Left ventricle myocardium superior (tissue), 1 donor: ENCODE results near the gene LTBP2. TPM values are rescaled to one million over a fixed set of nuclear protein-coding genes. Genes with fewer than 3 reads are reported as not detected.
A peak's percentile ranks its signal among the peaks of the same experiment; 100 is the strongest.

Source experiments
- ATAC-seq: fragments of 200-7000 bp; cut with Tn5 transposase; one replicate; pipeline ENCODE4 v1.9.1; 2020; ENCODE audit warnings: mild to moderate bottlenecking, moderate library complexity
- DNase-seq: peaks from one replicate; pipeline ENCODE4 v3.0.0-alpha.2; 2020
- intact Hi-C: fragments of 100-400 bp; cut with micrococcal nuclease; formaldehyde crosslinking; loops from one replicate; pipeline ENCODE4 v1.11.0; 2022
- long read RNA-seq: library from polyadenylated mRNA; unstranded; transcript quantifications from one replicate; pipeline ENCODE4 v2.0.0, GENCODE V29; 2021
- total RNA-seq: library from RNA; stranded (reverse); fragmentation: NEBNext Ultra II Directional; extraction: Animal tissue kit (Norgen Biotek cat#: 25700); gene quantifications from one replicate; pipeline ENCODE4 v1.2.1, GENCODE V29; 2021
- donor health status: DM: no; HTN: yes; CAD: no; lungs with severe emphysema.

LTBP2 gene
- total RNA-seq, result 16.0 TPM
- long read RNA-seq, partial matches to known transcripts, result 8 of 14 reads
- long read RNA-seq, other reads (novel, unspliced or antisense), result 4 of 14 reads

DNA sequence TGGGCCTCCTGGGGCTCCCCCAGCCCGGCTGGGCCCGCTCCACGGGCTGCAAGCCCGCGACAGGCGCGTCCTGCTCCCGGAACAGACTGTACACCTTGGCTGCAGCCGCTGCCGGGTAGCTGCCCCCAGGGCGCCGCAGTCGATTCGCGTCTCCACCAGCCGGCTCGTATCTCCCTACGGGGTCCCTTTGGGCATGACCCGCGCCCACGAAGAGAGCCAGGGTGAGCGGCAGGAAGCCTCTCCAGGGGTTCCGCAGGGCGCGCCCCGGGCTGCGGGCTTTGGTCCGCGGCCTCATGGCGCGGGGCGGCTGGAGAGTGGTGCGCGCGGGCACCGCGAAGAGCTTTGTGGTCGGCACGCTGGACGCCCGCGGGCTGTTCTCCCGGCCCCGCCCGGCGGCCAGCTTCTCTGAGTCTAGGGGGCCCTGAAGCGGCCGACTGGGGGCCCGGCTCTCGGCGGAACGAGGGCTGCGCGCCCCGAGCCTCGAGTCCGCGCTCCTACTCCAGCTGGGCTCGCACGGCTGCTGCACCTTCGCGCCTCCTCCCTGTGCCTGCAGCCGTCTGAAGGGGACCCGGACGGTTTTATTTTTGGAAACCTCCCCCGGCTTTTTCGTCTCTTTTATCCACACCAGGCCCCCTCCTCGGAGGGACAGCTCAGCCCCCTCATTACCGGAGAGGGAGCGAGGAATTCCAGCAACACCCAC lies at the start of gene LTBP2:
TSS of gene LTBP2 (minus strand) at position 588 of the 700 bp plus-strand sequence. CDS start at position 295, 293 bp downstream.
- DNase-seq (peak; percentile 61), ATAC-seq (peak; percentile 47)
- intact Hi-C loops, result no loop called here

DNA sequence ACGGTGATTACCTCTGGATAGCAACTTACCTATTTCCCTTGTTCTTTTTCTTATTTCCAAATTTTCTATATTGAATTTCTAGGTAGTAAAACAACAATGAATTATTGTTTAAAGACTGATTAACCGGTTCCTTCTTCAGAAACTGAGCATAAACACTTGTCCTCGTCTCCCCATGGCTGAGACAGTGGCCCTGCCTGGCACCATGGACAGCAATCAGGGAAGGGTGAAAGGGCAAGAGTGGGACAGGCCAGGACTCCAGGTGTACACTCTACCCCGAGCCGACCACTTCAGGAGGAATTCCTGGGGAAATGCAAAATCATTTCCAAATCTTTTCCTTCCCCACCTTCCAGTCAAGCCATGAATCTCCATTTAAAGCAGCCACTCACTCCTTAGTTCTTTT lies 48.8 kb upstream of the LTBP2 start:
- DNase-seq, result no peak
- intact Hi-C loops, result no loop called here
- ATAC-seq, result no peak

DNA sequence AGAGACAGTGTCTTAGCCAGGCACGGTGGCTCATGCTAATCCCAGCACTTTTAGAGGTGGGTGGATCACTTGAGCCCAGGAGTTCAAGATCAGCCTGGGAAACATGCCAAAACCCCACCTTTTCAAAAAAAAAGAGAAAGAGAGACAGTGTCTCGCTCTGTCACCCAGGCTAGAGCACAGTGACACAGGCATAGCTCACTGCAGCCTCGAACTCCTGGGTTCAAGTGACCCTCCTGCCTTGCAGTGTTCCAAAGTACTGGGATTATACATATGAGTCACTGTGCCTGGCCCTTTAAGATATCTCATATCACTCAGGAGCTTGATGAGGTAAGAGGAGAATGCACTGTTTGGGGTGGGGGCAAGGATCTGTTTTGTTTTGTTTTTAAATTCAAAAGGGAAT lies 48.1 kb upstream of the LTBP2 start:
- intact Hi-C loops, result no loop called here
- DNase-seq, result no peak
- no peak for ATAC-seq

DNA sequence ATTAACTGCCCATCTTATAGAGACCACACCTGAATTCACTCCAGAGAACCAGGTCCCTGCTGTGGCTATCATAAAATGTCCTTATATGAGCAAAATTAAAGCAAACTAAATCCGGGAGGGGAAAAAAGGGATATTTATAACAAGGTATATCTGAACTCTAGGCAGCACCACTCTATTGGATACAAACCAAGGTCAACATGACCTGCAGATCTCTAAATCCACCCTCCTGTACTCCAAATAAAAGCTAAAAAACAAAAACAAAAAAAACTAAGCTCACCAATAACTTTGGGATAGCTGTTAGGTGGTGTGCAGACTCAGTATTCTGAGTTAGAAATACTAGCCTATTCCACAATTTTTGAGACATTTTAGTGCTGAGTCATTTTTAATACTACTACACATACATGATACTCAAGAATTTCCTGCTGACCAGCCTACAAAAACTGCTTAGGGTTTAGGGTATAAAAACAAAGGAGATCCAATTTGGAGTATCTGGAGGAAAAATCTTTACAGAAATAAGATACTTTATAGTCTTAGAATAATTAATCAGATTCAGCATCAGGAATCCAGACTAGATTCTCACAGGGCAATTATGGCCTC lies 46.6 kb upstream of the LTBP2 start:
- DNase-seq (no peak), ATAC-seq (no peak)
- intact Hi-C loops, result no loop called here

DNA sequence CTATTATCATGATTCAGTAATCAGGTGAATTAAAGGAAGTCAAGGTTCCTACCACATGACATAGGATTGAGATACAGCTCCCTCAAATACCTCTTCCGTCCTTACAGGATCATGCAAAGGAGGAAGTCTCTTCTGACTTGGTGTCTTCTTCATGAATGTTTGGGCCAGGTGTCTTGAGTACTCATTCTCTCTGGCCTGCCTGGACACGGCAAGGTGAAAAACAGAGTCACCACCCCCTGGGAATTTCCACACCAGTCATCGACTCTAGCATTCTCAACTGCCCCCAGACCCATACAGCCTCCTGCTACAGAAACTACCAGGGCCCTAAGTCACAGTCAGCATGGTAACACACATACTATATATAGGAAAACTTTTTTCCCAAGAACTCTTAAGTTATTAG lies 44.9 kb upstream of the LTBP2 start:
- intact Hi-C loops, result no loop called here
- ATAC-seq, result no peak
- DNase-seq, result no peak

DNA sequence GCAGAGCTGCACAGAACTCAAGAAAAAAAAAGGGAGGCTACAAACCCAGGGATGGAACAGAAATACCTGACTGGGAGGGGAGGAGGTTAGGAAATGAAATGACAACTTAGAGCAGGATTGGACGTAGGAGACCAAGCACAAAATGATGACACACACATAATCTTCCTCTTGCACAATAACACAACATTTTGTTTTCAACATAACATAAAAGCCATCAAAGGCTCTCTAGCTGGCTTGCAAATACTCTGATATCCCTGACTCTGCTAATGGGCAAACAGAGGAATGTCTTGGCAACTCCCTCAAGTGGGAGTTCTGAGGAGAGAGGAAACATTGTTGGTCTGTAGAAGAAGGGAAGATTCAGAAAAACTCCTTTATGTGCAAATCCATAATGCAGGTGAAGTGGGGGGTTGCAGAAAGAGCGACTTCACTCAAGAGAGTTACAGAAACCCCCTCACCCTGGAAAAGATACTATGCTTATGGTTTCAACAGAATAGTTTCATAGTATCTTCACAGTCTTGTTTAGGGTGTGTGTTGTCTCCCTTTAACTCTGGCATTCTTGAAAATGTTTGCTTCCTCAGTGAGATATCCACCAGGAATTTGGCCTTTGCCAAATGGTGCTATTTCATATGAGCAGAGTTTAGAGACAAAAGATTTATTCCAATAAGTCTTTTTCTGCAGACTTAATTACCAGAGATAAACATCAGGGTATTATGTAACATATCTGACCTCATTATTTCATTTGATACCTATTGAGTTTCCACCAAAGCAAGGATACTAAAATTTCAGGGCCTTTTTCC lies 43.8 kb upstream of the LTBP2 start:
- ATAC-seq (no peak), DNase-seq (no peak)
- intact Hi-C loops, result no loop called here

DNA sequence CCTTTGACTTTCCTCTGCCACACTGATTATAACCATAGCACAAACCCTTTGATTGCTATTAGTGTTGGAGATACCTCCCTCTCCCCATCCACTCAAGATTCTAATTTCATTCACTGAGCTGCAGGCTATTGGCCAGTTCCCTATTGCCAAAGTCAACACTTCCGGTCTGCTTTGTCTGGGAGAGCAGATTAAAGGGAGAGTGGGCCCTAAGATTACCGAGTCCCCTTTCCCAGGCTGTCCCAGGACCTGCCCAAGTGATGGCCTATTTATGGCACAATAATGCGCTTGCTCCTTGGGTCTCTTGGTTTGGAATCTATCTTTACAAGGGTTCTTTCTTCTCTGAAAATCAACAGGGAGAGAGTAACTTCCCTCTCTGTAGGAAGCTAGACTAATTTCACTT lies 42.9 kb upstream of the LTBP2 start:
- no peak for ATAC-seq
- intact Hi-C loops, result no loop called here

DNA sequence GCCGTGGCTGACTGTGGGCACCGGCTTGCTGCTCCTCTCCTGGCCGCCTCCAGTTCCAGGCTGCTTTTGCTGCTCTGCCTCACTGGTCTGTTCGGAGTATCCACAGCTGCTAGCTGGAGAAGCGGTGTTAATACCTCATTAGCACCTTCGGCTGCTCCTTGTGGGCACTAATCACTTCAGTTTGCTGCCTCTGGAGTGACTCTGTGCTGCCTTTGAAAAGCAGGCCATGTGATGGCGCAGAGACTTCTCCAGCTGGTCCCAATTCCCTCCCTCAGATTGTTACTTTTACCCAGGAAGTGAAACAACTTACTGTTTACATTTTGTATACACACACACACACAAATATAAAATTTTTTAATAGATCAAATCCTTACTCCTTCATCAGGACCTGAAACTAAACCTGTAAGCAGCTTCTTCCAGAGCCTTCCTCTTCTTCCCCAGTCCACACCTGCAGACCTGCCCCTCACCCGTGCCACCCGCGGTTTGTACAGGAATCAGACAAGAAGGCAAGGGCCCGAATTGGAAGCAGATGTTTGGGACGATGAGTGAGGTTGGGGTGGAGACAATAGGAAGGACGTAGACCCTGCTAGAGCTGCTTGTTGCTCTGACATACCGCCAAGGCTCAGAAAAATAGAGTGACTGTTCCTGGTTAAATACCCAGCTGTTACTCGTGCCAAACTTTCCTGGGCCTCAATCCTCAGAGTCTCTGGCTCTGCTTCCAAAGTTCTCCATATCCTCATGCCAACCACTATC lies 41.5 kb upstream of the LTBP2 start:
- DNase-seq, result no peak
- intact Hi-C loops, result no loop called here
- no peak for ATAC-seq

More for the DNA sequence above, 42.9 kb upstream of the LTBP2 start:
- no peak for DNase-seq

DNA sequence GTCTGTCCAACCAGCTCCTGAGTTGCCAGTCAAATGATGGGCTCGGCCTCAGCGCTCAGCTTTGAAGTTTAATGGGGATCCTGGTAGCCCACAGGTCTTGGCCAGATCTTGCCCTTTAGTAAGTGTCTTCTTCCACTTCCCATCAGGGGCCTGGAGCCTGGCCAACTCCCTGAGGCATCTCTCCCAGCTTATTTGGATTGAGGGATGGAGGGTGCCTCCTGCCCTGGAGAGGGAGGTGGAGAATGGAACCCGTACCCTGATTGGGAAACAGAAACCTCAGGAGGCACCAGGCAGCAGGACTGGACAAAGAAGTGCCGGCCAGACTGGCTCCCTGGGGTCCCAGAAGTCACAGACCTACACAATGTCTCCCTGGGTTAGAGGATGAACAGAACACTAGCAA lies 40.5 kb upstream of the LTBP2 start:
- DNase-seq (peak; percentile 32), ATAC-seq (no peak)
- intact Hi-C loops, result no loop called here

DNA sequence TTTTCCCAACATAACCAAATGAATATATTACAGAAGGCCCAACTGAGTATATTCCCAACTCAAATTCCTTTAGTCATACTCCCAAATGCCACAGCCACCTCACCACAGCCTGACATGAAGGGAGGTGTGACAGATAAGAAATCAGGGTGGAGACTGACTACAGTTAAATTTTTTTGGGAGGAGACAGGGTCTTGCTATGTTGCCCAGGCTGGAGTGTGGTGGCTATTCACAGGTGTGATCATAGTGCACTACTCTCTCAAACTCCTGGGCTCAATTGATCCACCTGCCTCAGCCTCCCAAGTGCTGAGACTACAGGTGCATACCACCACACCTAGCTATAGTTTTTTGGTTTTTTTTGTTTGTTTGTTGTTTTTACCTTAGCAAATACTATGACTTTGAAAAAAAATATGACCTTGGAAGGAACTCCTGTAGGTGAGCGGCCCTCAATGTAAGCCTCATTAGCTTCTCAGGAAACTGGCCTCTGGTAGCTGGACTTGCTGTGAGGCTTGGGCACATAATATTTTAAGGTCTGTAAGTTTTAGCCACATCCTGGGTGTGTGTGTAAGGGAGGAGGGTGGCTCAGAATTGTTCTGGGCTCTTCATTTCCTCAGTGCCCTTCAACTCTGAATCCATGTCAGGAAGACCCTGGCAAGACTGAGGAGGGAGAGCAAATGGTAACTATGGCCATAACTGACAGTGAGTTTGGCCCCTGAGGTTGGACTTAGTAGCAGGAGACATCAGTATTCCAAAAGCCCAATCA lies 39.1 kb upstream of the LTBP2 start:
- ATAC-seq (no peak), DNase-seq (no peak)
- intact Hi-C loops, result no loop called here

DNA sequence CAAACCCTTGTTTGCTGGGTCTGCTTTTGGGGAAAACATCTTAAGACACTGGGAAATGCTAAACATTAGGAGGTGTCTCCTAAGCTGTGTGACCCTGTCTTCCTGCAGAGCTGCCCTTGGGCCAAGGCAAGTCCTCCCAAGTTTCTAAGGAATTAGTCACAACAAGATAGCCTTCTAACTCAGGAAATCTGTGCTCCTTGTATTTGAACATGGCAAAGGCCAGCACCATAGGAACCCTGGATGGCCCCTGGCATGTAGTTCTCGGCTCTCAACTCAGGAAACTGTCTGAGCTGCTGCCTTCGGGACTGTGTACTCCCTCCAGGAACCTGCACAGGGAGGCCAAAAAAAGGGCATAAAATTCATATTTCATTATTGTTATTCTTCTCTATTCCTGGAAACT lies 37.6 kb upstream of the LTBP2 start:
- ATAC-seq, result no peak
- intact Hi-C loops, result no loop called here
- no peak for DNase-seq

DNA sequence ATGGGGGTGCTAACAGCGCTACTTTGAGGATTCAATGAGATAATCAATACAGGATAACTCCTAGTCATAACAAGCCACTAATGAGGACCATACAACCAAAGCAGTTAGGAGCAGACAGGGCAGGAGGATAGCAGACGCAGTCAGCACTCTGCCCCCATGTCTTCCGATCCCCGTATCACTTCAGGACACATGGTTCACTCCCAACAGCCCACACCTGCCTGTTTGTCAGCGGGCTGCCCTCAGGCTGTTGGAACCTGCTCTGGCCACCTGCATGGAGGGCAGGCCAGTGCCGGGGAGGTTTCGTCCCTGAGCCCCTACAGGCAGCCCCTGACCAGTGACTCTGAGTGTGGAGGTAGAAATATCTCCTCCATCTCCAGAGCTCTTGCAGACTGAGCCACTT lies 37.1 kb upstream of the LTBP2 start:
- intact Hi-C loops, result no loop called here
- ATAC-seq (no peak), DNase-seq (no peak)

DNA sequence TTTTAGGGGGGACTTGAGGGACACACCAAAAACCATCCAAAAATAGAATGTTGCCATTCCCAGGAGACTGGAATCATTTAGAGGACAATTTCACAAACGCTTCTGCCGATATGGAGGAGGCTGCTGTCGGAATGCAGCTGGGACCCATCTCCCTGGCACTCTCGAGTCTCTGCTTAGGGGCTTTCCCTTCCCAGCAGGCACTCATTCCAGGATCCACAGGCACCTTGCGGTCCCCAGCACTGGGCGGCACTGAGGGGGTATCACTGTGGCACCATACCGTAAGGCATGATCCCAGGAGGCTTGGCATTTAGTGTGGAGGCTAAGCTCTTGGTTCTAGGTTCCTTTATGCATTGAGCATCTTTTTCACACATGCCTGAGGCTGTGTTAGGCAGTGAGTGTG lies 36.6 kb upstream of the LTBP2 start:
- DNase-seq (no peak), ATAC-seq (no peak)
- intact Hi-C loops, result no loop called here

DNA sequence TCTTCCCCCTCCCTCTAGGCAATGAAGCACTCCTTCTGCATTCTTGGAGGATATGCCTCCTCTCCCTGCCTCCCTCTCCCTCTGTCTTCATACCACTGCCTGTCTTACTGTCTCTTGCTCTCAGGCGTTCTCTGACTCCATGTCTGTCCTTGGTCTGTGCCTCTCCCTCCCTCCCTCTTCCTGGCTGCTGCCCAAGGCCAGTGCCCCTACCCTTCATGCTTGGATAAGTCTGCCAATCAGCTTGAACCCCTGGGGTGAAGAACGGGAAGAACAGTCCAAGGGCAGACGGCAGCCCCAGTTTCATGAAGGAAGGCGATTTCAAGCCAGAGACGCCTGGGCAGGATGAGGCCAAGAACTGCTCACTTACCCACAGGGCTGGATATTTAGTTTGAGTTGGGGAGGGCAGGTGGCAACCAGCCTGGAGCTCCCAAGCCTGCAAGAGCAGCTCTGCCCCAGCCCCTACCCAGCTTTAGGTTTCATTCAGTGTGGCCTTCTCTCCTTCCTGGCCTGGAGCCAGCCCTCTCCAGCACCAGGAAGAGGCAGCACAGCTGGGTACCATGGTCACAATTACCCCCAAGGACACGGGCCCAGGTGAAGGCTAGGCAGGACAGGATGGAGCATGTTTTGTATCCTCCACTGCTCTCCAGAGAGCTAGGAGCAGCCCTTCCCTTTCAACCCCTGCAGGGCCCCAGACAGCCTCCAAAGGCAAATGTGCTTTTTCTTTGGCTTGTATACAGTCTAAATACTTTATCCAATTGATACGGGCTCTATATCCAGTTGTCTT lies 35.8 kb upstream of the LTBP2 start:
- intact Hi-C loops, result no loop called here
- ATAC-seq (peak; percentile 4), DNase-seq (no peak)

DNA sequence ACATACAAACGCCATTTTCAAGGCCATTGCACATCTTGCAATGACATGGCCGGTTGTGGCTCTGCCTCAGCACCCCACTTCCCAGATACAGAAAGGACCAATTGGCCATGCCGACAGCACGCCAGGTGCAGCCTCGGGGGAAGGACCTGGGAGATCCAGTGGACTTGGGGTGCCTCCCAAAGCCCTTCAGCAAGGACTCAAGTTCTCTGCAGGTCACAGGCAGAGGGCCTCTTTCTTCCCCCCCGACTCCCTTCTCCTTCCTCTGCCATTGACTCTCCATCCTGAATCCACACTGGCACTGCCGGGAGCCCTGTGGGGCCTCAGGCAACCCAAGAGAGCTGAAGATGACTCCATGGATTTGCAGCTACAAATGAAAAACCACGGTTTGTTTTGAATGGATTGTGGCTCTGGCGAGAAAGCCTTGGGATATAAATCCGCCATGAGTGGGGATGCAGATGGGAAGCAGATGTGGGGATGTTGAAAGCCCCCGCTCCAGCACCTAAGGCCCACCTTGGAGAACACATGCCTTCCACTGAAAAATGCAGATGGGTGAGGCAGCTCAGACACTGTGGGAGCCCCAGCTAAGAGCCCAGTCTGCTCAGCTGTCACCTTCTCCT lies 35.1 kb upstream of the LTBP2 start:
- intact Hi-C loops, result no loop called here
- no peak for DNase-seq

DNA sequence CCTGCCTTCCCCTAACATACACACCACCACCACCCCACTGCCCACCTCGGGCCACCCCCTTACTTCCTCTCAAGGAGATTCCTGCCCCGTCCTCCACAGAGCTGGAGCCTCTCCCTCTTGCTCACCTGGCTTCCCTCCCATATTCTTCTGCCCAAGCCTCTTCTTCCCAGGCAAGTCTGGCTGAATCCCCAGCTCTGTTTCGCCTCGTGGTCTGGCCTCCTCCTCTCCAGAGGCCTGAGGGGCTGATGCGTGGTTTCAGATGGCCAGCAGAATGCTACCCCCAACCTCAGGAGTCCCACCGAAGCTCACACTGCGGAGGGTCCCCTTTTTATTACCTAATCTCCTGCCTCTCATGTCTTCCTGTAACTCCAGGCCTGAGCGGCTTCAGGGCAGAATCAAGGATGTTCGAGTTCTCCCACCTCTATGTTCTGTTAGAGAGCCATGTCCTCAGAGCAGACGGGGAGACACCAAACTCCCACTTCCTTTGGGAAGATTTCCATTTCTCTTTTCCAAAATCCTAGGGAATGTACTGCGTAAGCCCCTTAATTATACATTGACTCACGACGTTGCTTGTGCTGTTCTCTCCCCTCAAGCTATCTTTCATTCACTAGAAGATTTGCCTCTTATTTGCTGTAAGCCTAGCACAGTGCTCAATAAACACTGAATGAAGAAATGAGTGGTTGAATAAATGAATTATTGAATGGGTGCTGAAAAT lies 33.9 kb upstream of the LTBP2 start:
- no peak for DNase-seq
- no peak for ATAC-seq
- intact Hi-C loops, result no loop called here

More for the DNA sequence above, 35.1 kb upstream of the LTBP2 start:
- ATAC-seq, result no peak

DNA sequence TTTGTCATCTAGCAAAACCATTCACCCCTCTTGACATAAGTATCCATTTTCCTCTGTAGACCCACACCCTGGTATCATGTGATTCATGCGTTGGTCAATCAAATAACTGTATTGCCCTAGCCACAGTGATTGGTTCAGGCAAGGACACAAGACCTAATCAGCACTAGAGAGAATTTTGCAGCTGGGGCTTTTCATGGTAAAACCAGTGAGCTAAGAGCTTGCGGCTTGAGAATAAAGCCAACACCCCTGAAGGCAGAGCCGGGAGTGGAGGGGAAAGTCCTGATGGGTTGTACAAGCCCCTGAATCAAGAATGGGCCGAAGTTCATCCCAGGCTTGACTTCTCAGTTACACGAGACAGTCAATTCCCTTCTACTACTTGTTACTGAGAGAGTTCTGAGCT lies 33.2 kb upstream of the LTBP2 start:
- DNase-seq, result no peak
- intact Hi-C loops, result no loop called here
- peak; percentile 34 for ATAC-seq
